NB4 (cell line): ENCODE results near the gene GJA3.

Experiments
- CTCF ChIP-seq: IDR thresholded peaks from one replicate; pipeline ENCODE4 v1.5.1; 2012; ENCODE audit warnings: low read depth, low read length
- MYC ChIP-seq: IDR thresholded peaks from 2 replicates; pipeline ENCODE4 v1.6.1; 2011; ENCODE audit warnings: low read depth, low read length
- POLR2A ChIP-seq: IDR thresholded peaks from 2 replicates; pipeline ENCODE4 v1.6.1; 2011; ENCODE audit warnings: mild to moderate bottlenecking; ENCODE audit not compliant: insufficient read length; ENCODE audit errors: extremely low read depth

- no peak for TF ChIP-seq POLR2A
- no peak for TF ChIP-seq CTCF
- TF ChIP-seq MYC, result no peak
Measured at GRCh38 chr13:20151016-20151415, 9.8 kb downstream of the GJA3 start.
